ENCODE results near the gene FAM162A.
"Not testable (repeated sequence)": the region's sequence is repeated elsewhere in the genome, so short reads cannot be mapped to it uniquely, and the experiment has no call there.

Gene FAM162A

GRCh38 chr3:122421101-122421500 lies 37.1 kb downstream of the FAM162A start:
- DNase-seq (ENCODE audit: low read depth) = no peak

- DNase-seq (ENCODE audit: low read depth) = no peak
Observed at GRCh38 chr3:122421836-122422235, 37.9 kb downstream of the FAM162A start.

- no peak for DNase-seq (ENCODE audit: low read depth)
Observed at GRCh38 chr3:122427857-122428471, 44.0 kb downstream of the FAM162A start.

- DNase-seq (ENCODE audit: low read depth) = no peak
Observed at GRCh38 chr3:122430371-122430770, 46.4 kb downstream of the FAM162A start.

DNA sequence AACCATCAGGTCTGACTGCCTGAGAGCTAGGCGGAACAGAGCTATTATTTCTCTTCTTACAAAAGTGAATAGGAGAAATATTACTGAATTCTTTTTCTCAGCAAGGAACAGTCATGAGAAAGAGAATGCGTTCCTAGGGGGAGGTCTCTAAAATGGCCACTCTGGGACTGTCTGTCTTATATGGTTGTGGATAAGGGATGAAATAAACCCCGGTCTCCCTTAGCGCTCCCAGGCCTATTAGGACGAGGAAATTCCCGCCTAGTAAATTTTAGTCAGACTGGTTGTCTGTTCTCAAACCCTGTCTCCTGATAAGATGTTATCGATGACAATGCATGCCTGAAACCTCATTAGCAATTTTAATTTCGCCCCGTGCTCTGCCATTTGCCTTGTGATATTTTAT lies 52.0 kb downstream of the FAM162A start:
- no peak for DNase-seq (ENCODE audit: low read depth)

GRCh38 chr3:122443090-122443489 lies 59.1 kb downstream of the FAM162A start:
- no peak for DNase-seq (ENCODE audit: low read depth)

DNA sequence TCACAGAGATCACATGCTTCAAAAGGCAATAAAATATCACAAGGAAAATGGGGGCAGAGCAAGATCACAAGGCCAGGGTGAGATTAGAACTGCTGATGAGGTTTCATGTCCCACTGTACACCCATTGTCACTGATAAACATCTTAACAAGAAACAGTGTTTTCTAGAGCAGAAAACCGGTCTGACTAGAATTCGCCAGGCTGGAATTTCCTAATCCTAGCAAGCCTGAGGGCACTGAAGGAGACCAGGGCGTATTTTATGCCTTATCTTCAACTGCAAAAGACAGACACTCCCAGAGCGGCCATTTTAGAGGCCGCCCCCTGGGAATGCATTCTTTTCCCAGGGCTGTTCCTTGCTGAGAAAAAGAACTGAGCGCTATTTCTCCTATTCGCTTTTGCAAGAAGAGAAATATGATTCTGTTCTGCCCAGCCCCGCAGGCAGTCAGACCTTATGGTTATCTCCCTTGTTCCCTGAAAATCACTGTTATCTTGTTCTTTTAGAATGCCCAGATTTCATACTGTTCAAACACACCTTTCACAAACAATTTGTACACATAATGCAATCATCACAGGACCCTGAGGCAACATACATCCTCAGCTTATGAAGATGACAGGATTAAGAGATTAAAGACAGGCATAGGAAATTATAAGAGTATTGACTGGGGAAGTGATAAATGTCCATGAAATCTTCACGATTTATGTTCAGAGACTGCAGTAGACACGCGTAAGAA lies 59.9 kb downstream of the FAM162A start:
- DNase-seq (ENCODE audit: low read depth) = not testable (repeated sequence)

DNA sequence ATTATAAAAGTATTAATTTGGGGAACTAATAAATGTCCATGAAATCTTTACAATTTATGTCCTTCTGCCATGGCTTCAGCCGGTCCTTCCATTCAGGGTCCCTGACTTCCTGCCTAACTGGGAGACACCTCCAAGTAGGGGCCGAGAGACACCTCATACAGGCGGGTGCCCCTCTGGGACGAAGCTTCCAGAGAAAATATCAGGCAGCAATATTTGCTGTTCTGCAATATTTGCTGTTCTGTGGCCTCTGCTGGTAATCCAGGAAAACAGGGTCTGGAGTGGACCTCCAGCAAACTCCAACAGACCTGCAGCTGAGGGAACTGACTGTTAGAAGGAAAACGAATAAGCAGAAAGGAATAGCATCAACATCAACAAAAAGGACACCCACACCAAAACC lies 60.5 kb downstream of the FAM162A start:
- not testable (repeated sequence) for DNase-seq (ENCODE audit: low read depth)

DNA sequence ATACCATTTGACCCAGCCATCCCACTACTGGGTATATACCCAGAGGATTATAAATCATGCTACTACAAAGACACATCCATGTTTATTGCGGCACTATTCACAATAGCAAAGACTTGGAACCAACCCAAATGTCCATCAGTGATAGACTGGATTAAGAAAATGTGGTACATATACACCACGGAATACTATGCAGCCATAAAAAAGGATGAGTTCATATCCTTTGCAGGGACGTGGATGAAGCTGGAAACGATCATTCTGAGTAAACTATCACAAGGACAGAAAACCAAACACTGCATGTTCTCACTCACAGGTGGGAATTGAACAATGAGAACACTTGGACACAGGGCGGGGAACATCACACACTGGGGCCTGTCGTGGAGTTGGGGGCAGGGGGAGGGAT lies 64.2 kb downstream of the FAM162A start:
- DNase-seq (ENCODE audit: low read depth) = not testable (repeated sequence)

GRCh38 chr3:122451371-122451770 lies 67.4 kb downstream of the FAM162A start:
- DNase-seq (ENCODE audit: low read depth) = no peak

- no peak for DNase-seq (ENCODE audit: low read depth)
Observed at GRCh38 chr3:122456074-122456473, 72.1 kb downstream of the FAM162A start.

GRCh38 chr3:122457706-122458105 lies 73.7 kb downstream of the FAM162A start:
- DNase-seq (ENCODE audit: low read depth) = no peak

DNA sequence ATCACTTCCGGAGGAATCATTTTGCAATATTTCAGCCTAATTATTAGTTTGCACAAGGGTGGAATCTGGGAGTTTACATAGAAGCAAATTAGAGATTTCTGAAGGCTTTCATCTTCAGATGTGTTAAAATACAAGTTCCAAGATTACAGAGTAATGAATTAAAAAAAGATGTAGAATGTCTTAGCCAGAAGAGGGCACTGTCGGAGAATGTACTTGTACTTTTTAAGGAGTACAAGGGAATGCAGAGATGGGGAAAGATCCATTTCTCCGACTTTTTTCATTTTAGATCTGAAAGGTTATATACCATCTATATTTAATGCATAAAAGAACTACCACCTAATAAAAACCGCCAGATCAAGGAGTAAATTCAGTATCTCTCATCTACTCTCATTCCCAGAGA lies 75.0 kb downstream of the FAM162A start:
- DNase-seq (ENCODE audit: low read depth) = no peak

GRCh38 chr3:122461806-122462205 lies 77.8 kb downstream of the FAM162A start:
- no peak for DNase-seq (ENCODE audit: low read depth)
